ENCODE data around the gene DOCK2.

GRCh38 chr5:169670769-169671525, 33.9 kb downstream of the DOCK2 start:
- TF ChIP-seq CTCF (conservative IDR thresholded peaks at IDR 0.05) (no peak), ZFX (IDR thresholded peaks at IDR 0.05) (no peak)
